HUES6 (cell line): ENCODE data around the gene SNX3.
"Not testable (repeated sequence)": the region's sequence is repeated elsewhere in the genome, so short reads cannot be mapped to it uniquely, and the experiment has no call there.

ENCODE experiments used
- H3K27ac ChIP-seq: 2 replicates; pipeline ENCODE4 v1.7.0; 2013; ENCODE audit warnings: low read depth, mild to moderate bottlenecking, low read length, inconsistent platforms
- H3K27me3 ChIP-seq: 2 replicates; pipeline ENCODE4 v1.6.1; 2013; ENCODE audit warnings: low read length; ENCODE audit not compliant: control insufficient read depth, insufficient read depth
- H3K36me3 ChIP-seq: 2 replicates; pipeline ENCODE4 v1.6.1; 2013; ENCODE audit warnings: low read length; ENCODE audit not compliant: control insufficient read depth, insufficient read depth
- H3K4me1 ChIP-seq: 2 replicates; pipeline ENCODE4 v1.6.1; 2013; ENCODE audit warnings: low read length; ENCODE audit not compliant: control insufficient read depth, insufficient read depth
- H3K4me3 ChIP-seq: 2 replicates; pipeline ENCODE4 v1.5.1; 2013; ENCODE audit warnings: low read depth, low read length
- H3K9ac ChIP-seq: one replicate; pipeline ENCODE4 v1.6.1; 2013; ENCODE audit warnings: mild to moderate bottlenecking, low read length
- H3K9me3 ChIP-seq: 2 replicates; pipeline ENCODE4 v1.6.1; 2013; ENCODE audit warnings: low read depth, low read length; ENCODE audit not compliant: control insufficient read depth, insufficient read depth

Gene SNX3

DNA sequence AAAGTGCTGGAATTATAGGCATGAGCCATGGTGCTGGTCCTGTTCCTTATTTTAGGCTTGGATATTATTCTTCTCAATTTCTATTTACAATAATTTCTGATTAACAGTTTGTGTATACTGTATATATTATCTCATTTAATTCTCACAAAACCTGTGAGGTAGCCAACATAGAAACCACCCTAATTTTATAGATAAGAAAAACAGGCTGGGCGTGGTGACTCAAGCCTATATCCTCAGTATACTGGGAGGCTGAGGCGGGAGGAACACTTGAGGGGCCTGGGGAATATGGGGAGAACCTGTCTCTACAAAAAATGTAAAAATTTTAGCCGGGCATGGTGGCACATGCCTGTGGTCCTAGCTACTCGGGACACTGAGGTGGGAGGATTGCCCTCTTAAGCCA, 30.3 kb upstream of the SNX3 start:
- no peaks in the 10 kb centered on the region for H3K9me3 ChIP-seq
- no peak overlapping the region for H3K27ac ChIP-seq
- H3K27me3 ChIP-seq: no peaks in the 10 kb centered on the region
- H3K4me3 ChIP-seq: no peak overlapping the region
- H3K36me3 ChIP-seq: no peaks in the 10 kb centered on the region
- no peaks in the 10 kb centered on the region; the same call in 1 of the 2 replicates for H3K4me1 ChIP-seq
- no peak overlapping the region for H3K9ac ChIP-seq

DNA sequence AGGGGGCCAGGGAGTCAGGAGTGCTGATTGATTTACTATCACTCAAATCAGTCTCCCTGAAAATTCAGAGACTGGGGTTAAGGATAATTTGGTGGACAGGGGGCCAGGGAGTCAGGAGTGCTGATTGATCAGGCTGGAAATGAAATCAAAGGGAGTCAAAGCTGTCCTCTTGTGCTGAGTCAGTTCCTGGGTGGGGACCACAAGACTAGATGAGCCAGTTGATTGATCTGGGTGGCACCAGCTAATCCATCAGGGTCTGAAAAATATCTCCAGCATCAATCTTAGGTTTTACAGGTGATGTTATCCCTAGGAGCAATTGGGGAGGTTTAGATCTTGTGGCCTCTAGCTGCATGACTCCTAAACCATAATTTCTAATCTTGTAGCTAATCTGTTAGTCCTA, 27.9 kb upstream of the SNX3 start:
- Histone ChIP-seq H3K27ac (no peak overlapping the region), H3K4me3 (no peak overlapping the region), H3K4me1 (no peaks in the 10 kb centered on the region), H3K9me3 (no peaks in the 10 kb centered on the region), H3K36me3 (no peaks in the 10 kb centered on the region), H3K9ac (no peak overlapping the region), H3K27me3 (no peaks in the 10 kb centered on the region)

DNA sequence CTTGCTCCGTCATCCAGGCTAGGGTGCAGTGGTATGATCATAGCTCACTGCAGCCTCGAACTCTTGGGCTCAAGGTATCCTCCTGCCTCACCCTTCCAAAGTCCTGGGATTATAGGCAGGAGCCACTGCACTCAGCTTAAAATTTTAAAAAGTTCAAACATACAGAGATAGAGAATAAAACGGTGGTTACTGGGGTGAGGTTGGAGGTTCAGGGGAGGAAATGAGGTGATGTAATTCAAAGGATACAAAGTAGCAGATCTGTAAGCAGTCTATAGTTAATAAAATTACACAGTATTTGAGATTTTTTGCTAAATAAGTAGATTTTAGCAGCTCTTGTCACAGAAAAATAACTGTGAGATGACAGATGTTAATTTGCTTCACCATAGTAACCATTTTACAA, 26.5 kb upstream of the SNX3 start:
- Histone ChIP-seq H3K27me3 (no peaks in the 10 kb centered on the region), H3K9me3 (no peaks in the 10 kb centered on the region), H3K36me3 (no peaks in the 10 kb centered on the region), H3K4me1 (no peaks in the 10 kb centered on the region), H3K27ac (no peak overlapping the region), H3K4me3 (no peak overlapping the region), H3K9ac (no peak overlapping the region)

DNA sequence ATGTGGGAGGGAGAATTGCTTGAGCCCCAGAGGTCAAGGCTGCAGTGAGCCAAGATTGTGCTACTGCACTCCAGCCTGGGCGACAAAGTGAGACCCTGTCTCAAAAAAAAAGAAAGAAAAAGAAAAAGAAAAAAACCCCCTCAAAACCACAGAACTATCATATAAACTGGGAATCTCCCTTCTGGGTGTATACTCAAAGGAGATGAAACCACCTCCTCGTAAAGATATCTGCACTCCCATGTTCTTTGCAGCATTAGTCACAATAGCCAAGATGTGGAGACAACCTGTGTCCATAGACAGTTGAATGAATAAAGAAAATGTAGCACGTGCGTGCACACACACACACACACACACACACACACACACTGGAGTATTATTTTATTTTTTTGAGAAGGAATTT, 25.5 kb upstream of the SNX3 start:
- H3K27ac ChIP-seq: no peak overlapping the region
- H3K27me3 ChIP-seq: no peaks in the 10 kb centered on the region
- H3K36me3 ChIP-seq: no peaks in the 10 kb centered on the region
- no peaks in the 10 kb centered on the region for H3K9me3 ChIP-seq
- H3K4me3 ChIP-seq: no peak overlapping the region
- no peaks in the 10 kb centered on the region for H3K4me1 ChIP-seq
- no peak overlapping the region for H3K9ac ChIP-seq

DNA sequence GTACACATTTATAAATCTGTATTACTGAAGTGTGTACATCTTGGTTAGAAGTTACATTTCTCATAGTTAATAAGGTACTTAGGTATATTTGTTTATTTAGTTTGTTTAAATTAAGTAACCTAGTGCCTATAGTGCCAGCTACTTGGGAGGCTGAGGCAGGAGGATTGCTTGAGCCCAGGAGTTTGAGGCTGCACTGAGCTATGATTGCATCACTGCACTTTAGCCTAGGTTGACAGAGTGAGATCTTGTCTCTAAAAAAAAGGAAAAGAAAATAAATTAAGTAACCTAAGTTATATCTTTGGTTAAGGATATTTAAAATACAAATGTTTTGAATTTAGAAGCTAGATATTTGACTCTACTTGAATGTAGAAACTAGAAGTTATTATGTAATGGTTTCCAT, 24.5 kb upstream of the SNX3 start:
- Histone ChIP-seq H3K4me3 (no peak overlapping the region), H3K27ac (no peak overlapping the region), H3K9me3 (no peaks in the 10 kb centered on the region), H3K36me3 (no peaks in the 10 kb centered on the region), H3K9ac (no peak overlapping the region), H3K4me1 (peaks cover 2% of the 10 kb centered on the region), H3K27me3 (no peaks in the 10 kb centered on the region)

- no peaks in the 10 kb centered on the region for H3K27me3 ChIP-seq
- no peak overlapping the region for H3K4me3 ChIP-seq
- no peak overlapping the region for H3K27ac ChIP-seq
These were observed 17.0 kb upstream of the SNX3 start for GRCh38 chr6:108277831-108278230.

GRCh38 chr6:108277295-108277694, 16.5 kb upstream of the SNX3 start:
- no peaks in the 10 kb centered on the region for H3K36me3 ChIP-seq
- no peak overlapping the region for H3K4me3 ChIP-seq
- no peaks in the 10 kb centered on the region for H3K27me3 ChIP-seq
- H3K9ac ChIP-seq: no peak overlapping the region
- H3K27ac ChIP-seq: no peak overlapping the region
- no peaks in the 10 kb centered on the region for H3K9me3 ChIP-seq
- H3K4me1 ChIP-seq: peaks cover 11% of the 10 kb centered on the region

More at GRCh38 chr6:108277831-108278230, 17.0 kb upstream of the SNX3 start:
- Histone ChIP-seq H3K4me1 (peaks cover 11% of the 10 kb centered on the region), H3K9me3 (no peaks in the 10 kb centered on the region), H3K36me3 (no peaks in the 10 kb centered on the region), H3K9ac (no peak overlapping the region)

DNA sequence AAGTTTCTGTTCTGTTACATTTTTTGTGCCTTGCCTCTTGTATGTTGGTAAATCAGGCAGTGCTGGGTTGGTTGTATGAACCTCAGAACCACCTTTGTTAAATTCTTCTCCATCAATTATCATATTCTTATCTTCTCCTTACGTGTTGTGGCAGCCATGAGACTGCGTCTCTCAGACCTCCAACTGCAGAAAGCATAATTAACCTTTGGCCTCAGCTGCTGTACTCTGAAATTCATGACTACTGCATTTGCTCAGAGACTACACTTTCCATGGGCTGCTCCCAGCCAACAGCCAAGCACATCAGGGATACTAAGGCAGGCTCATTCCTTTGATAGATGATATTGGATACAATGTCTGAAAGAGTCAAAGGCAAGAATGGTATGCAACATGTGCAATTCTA, 15.1 kb upstream of the SNX3 start:
- no peaks in the 10 kb centered on the region for H3K27me3 ChIP-seq
- peaks cover 11% of the 10 kb centered on the region for H3K4me1 ChIP-seq
- H3K9me3 ChIP-seq: no peaks in the 10 kb centered on the region
- no peak overlapping the region for H3K4me3 ChIP-seq
- no peaks in the 10 kb centered on the region for H3K36me3 ChIP-seq
- H3K9ac ChIP-seq: no peak overlapping the region
- H3K27ac ChIP-seq: no peak overlapping the region

- H3K4me3 ChIP-seq: no peak overlapping the region
- H3K36me3 ChIP-seq: no peaks in the 10 kb centered on the region
- peaks cover under 1% of the 10 kb centered on the region; the same call in 1 of the 2 replicates for H3K4me1 ChIP-seq
- no peak overlapping the region for H3K27ac ChIP-seq
- H3K9ac ChIP-seq: no peak overlapping the region
- H3K27me3 ChIP-seq: no peaks in the 10 kb centered on the region
- H3K9me3 ChIP-seq: no peaks in the 10 kb centered on the region
These were observed 13.7 kb upstream of the SNX3 start for GRCh38 chr6:108274546-108274945.

DNA sequence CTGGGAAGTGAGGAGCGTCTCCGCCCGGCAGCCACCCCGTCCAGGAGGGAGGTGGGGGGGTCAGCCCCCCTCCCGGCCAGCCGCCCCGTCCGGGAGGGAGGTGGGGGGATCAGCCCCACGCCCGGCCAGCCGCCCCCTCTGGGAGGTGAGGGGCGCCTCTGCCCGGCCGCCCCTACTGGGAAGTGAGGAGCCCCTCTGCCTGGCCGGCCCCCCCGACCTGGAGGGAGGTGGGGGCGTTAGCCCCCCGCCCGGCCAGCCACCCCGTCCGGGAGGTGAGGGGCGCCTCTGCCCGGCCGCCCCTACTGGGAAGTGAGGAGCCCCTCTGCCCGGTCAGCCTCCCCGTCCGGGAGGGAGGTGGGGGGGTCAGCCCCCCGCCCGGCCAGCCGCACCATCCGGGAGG, 9.1 kb upstream of the SNX3 start:
- H3K36me3 ChIP-seq, H3K9me3 ChIP-seq, H3K9ac ChIP-seq, H3K4me3 ChIP-seq, H3K27me3 ChIP-seq, H3K27ac ChIP-seq, H3K4me1 ChIP-seq: not testable (repeated sequence)

GRCh38 chr6:108268845-108269244, 8.0 kb upstream of the SNX3 start:
- Histone ChIP-seq H3K4me1 (no peaks in the 10 kb centered on the region), H3K36me3 (no peaks in the 10 kb centered on the region), H3K4me3 (no peak overlapping the region), H3K9me3 (no peaks in the 10 kb centered on the region), H3K9ac (no peak overlapping the region), H3K27me3 (no peaks in the 10 kb centered on the region), H3K27ac (no peak overlapping the region)

- H3K9ac ChIP-seq: no peak overlapping the region
- no peaks in the 10 kb centered on the region for H3K36me3 ChIP-seq
- H3K27me3 ChIP-seq: no peaks in the 10 kb centered on the region
- H3K9me3 ChIP-seq: no peaks in the 10 kb centered on the region
- no peak overlapping the region for H3K4me3 ChIP-seq
- peaks cover 3% of the 10 kb centered on the region; the same call in 1 of the 2 replicates for H3K4me1 ChIP-seq
- H3K27ac ChIP-seq: no peak overlapping the region
These were observed 2.5 kb upstream of the SNX3 start for GRCh38 chr6:108263371-108263770.
